SH-SY5Y (cell line): Measurements from ENCODE around the gene BTBD18.

ENCODE experiments used
- GATA2 ChIP-seq: IDR thresholded peaks from 2 replicates; pipeline ENCODE4 v1.6.1; 2011; ENCODE audit warnings: mild to moderate bottlenecking, low read depth, low read length
- GATA3 ChIP-seq: IDR thresholded peaks from 2 replicates; pipeline ENCODE4 v1.6.1; 2011; ENCODE audit warnings: low read depth, mild to moderate bottlenecking, low read length, moderate library complexity

DNA sequence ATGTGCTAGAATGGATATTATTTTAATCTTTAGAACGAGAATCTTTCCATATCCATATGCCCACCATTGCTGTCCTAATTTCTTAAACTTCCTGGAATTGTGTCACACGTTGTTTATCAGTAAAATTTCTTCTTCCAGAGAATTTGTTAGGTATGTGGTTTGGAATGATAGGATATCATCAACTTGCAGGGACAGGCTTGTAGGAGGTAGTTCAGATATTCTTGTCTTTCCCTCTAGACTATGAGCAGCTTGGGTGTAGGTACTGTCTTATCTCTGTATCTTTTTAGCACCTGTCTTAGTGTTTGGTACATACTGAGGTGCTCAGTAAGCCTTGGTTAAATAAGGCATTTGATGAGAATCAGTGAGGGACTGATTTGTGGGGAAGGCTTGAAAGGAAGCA, 13.4 kb upstream of the BTBD18 start:
- no peak for TF ChIP-seq GATA2
- no peak for TF ChIP-seq GATA3
